ENCODE data around the gene PPP1R2C. TPM values are rescaled to one million over a fixed set of nuclear protein-coding genes. Genes with fewer than 3 reads are reported as not detected.

Gene PPP1R2C
- not detected for polyA plus RNA-seq (2012; ENCODE audit: insufficient read depth, insufficient read length)

GRCh38 chrX:42778096-42778495 is at the start of gene PPP1R2C:
PPP1R2C (minus strand) TSS chrX:42778163; CDS start chrX:42778079, 84 bp downstream.
- H3K4me3 ChIP-seq (ENCODE audit: low read length), result no peak within 1 kb of the TSS
- DNase-seq (ENCODE audit: low read depth, low spot score), result no peak

- H3K4me3 ChIP-seq (ENCODE audit: low read length), result no peak overlapping the region
- DNase-seq (ENCODE audit: low read depth, low spot score), result no peak
These were observed 47.2 kb upstream of the PPP1R2C start for GRCh38 chrX:42825201-42825600.

GRCh38 chrX:42824541-42824940 is 46.6 kb upstream of the PPP1R2C start:
- no peak for DNase-seq (ENCODE audit: low read depth, low spot score)
- no peak overlapping the region for H3K4me3 ChIP-seq (ENCODE audit: low read length)

DNA sequence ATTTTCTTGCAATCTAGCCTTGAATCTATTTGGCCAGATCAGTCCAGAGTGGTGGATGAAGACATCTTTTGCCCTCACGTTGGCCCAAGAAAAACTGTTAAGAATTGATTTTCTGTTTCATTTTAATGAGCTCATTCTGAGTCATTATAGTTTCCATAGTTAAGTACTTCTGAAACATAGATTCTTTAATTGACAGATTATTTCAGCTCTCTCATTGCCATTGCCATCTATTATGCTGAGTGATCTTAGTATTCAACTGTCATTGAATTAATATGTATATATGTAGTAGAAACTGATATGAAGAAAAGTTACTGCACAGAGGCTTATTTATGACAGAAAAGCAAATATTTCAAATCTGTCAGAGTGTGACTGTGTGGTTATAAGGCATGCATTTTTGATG is 45.5 kb upstream of the PPP1R2C start:
- no peak for DNase-seq (ENCODE audit: low read depth, low spot score)
- H3K4me3 ChIP-seq (ENCODE audit: low read length), result no peak overlapping the region

DNA sequence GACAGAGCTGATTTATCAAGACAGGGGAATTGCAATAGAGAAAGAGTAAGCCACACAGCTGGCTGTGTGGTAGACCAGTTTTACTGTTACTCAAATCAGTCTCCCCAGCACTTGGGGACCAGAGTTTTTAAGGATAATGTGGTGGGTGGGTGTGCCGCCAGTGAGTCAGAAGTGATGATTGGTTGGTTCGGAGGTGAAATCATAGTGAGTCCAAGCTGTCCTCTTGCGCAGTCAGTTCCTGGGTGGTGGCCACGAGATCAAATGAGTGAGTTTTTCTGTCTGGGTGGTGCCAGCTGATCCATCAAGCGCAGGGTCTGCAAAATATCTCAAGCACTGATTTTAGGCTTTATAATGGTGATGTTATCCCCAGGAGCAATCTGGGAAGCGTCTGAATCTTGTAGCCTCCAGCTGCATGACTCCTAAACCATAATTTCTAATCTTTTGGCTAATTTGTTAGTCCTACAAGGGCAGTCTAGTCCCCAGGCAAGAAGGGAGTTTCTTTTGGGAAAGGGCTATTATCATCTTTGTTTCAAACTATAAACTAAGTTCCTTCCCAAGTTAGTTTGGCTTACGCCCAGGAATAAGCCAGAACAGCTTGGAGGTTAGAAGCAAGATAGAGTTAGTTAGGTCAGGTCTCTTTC is 44.0 kb upstream of the PPP1R2C start:
- no peak overlapping the region for H3K4me3 ChIP-seq (ENCODE audit: low read length)
- no peak for DNase-seq (ENCODE audit: low read depth, low spot score)

GRCh38 chrX:42818151-42818921 is 40.4 kb upstream of the PPP1R2C start:
- H3K4me3 ChIP-seq (ENCODE audit: low read length), result no peak overlapping the region
- no peak for DNase-seq (ENCODE audit: low read depth, low spot score)

- DNase-seq (ENCODE audit: low read depth, low spot score), result no peak
These were observed 31.6 kb upstream of the PPP1R2C start for GRCh38 chrX:42809569-42809968.

DNA sequence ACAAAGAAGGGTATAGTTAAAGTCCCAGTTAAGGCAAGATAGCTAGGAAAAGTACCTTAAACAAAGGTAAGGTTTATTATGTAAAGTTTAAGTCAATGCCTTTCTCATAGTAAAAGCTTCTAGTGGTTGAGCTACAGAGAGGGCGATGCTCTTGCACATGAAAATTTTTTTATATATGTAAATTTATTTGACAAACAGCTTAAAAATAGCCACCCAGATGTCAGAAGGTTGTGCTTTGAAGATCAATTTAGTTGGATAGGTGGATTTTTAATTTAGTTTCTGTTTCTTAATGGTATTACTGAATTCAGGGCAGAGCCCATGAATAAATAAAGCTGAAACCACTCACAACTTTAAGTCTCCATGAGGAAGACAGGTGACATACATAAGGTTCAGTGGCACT is 29.4 kb upstream of the PPP1R2C start:
- H3K4me3 ChIP-seq (ENCODE audit: low read length), result no peak overlapping the region
- no peak for DNase-seq (ENCODE audit: low read depth, low spot score)

More at GRCh38 chrX:42809569-42809968, 31.6 kb upstream of the PPP1R2C start:
- no peak overlapping the region for H3K4me3 ChIP-seq (ENCODE audit: low read length)

GRCh38 chrX:42804524-42804923 is 26.6 kb upstream of the PPP1R2C start:
- H3K4me3 ChIP-seq (ENCODE audit: low read length), result no peak overlapping the region
- DNase-seq (ENCODE audit: low read depth, low spot score), result no peak

DNA sequence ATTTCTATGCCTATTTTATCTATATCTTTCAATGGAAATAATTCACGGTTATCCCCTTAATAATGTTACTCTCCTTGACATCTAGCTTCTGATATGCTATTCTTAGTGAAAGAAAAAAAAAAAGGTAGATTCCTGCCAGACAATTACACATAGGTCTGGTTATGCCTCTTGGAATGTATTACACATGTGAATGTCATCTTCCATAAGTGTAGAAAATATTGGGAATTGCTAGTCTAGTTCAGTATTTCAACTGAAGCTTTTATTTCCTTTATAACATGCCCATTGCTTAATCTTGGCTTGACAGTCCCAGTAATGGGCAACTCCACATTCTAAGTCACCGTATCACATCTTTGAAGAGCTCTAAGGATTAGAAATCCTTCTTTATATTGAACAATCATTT is 25.4 kb upstream of the PPP1R2C start:
- H3K4me3 ChIP-seq (ENCODE audit: low read length), result no peak overlapping the region
- DNase-seq (ENCODE audit: low read depth, low spot score), result no peak

- no peak for DNase-seq (ENCODE audit: low read depth, low spot score)
- H3K4me3 ChIP-seq (ENCODE audit: low read length), result no peak overlapping the region
These were observed 19.8 kb upstream of the PPP1R2C start for GRCh38 chrX:42797651-42798269.

DNA sequence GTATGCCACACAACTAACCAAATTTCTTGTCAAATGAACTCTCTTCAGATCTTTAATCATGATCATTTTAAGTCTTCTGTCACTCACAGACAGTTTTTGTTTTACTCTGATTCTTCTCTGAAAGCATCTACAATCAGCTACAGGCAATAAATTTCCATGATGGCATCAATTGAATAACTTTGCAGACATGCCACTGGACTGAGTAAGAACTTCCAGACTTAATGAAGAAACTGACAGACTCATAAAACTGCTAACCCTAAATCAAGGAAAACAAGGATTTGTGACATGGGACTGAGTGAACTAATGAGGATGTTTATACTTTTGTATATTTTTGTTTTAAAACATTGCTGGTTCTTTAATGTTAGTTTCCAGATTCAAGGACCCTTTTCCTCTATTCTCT is 5.5 kb upstream of the PPP1R2C start:
- no peak overlapping the region for H3K4me3 ChIP-seq (ENCODE audit: low read length)
- DNase-seq (ENCODE audit: low read depth, low spot score), result no peak

- DNase-seq (ENCODE audit: low read depth, low spot score), result no peak
- H3K4me3 ChIP-seq (ENCODE audit: low read length), result no peak overlapping the region
These were observed 1.8 kb downstream of the PPP1R2C start for GRCh38 chrX:42776195-42776594.

DNA sequence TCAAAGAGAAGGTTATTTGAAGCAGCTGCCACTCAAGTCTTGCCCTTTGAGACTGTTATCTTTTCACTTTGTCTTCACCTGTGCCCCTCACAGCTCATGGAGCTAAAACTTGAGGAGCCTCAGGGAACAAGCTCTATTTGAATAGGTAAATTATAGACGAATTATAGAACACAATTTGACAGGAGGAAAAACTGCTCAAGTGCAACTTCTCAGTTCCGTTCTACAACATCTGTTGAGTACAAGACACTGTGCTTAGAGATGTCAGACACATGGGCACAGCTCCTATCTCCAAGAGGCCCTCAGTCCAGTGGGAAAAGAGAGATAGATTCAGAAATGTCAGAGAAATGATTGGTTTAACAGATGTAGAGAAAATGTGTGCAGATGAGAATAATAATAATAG is 5.1 kb downstream of the PPP1R2C start:
- no peak overlapping the region for H3K4me3 ChIP-seq (ENCODE audit: low read length)
- no peak for DNase-seq (ENCODE audit: low read depth, low spot score)

GRCh38 chrX:42771506-42772335 is 6.2 kb downstream of the PPP1R2C start:
- DNase-seq (ENCODE audit: low read depth, low spot score), result no peak
- H3K4me3 ChIP-seq (ENCODE audit: low read length), result no peak overlapping the region

GRCh38 chrX:42770566-42770965 is 7.4 kb downstream of the PPP1R2C start:
- no peak overlapping the region for H3K4me3 ChIP-seq (ENCODE audit: low read length)
- no peak for DNase-seq (ENCODE audit: low read depth, low spot score)

- DNase-seq (ENCODE audit: low read depth, low spot score), result no peak
- H3K4me3 ChIP-seq (ENCODE audit: low read length), result no peak overlapping the region
These were observed 18.1 kb downstream of the PPP1R2C start for GRCh38 chrX:42759881-42760280.

- DNase-seq (ENCODE audit: low read depth, low spot score), result no peak
- H3K4me3 ChIP-seq (ENCODE audit: low read length), result no peak overlapping the region
These were observed 22.1 kb downstream of the PPP1R2C start for GRCh38 chrX:42755815-42756214.

GRCh38 chrX:42754603-42755002 is 23.4 kb downstream of the PPP1R2C start:
- H3K4me3 ChIP-seq (ENCODE audit: low read length), result no peak overlapping the region
- DNase-seq (ENCODE audit: low read depth, low spot score), result no peak

Data from Jurkat, Clone E6-1 (cell line).